Dermis blood vessel endothelial cell (primary cell): ENCODE measurements around the gene ATP8A2. TPM values are rescaled to one million over a fixed set of nuclear protein-coding genes. Genes with fewer than 3 reads are reported as not detected.

Experiments
- DNase-seq: peaks from one replicate; pipeline ENCODE4 v3.0.0; 2010
- total RNA-seq: library from RNA; depleted of rRNA; stranded (reverse); fragments of >200 nt; gene quantifications from 2 replicates; pipeline ENCODE4 v1.2.3, GENCODE V29; 2014

ATP8A2 gene
- total RNA-seq, 1 donor from 2014 or later = 0.17 TPM

DNA sequence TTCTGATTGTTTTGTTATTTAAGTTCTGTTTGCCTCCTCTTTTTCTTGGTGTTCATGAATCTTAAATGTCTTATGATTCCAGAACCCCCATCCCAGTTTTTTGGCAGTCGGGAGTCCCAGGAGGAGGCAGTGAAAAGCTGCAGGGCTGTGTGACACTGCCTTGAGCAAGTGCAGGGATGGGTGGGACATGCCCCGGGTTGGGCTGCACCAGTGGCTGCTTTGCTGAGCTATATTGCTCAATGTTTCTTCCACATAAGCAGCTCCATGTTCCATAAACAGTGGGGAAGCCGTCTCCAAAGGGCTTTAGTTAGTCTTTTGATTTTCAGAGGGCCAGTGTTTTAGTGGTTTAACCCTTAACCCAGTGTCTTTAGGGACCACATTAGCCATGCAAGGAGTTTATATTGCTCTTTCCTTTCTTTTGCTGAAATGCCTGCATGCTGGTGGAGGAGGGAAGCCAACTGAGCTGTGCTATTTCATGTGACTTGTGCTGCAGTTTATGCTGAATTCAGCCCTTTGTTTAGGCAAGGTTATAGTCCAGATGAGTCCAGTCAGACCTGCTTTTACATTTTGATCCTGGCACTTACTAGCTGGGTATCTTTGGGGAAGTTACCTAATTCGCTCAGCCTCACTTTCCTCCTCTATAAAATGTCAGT is 13.1 kb downstream of the ATP8A2 start:
- no peak for DNase-seq

DNA sequence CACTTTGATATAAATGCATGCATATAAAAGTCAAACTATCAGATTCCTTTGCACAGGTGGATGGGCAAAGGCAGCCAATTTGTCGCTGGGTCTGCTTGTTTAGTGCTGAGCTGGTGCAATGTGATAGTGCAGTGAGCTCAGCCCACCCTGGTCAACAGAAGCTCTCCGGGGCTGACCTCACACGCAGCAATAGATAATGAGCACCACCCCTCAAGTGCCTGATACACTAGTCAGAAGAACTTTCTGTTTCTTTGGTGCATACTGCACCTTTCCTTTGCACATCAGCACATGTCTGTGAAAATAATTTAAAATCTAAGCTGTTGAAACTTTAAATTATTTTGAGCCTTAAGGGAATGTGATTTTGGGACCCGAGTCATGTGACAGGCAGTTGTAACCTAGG is 20.2 kb downstream of the ATP8A2 start:
- DNase-seq = no peak

DNA sequence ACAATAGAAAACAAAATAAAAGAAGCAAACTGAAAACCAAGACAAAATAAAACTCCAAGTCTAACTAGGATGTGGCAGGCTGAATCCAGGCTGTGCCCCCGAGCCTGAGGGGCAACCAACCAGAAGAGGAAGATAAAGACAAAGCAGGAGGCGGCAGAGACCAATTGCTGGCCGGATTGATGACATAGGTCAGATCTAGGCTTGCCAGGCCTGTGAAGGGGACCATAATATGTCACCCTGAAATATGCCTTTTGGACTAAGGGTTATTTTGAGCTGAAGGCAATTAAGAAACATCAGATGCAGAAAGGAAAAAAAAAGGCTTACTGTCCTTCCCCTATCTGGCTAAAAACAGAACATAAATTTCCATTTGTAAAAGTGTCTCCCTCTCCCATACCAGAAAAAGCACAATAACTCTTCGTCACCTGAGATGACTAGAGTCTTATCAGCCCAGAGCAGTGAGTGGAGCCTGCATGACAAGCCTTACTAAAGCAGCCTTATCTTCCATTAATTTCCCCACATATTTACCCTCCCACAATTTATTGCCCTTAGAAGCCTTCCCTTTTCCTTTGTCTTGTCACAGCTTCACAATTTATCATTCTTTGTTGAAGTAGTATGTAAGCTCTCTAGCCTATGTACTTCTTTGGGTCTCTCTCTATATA is 22.8 kb downstream of the ATP8A2 start:
- no peak for DNase-seq

DNA sequence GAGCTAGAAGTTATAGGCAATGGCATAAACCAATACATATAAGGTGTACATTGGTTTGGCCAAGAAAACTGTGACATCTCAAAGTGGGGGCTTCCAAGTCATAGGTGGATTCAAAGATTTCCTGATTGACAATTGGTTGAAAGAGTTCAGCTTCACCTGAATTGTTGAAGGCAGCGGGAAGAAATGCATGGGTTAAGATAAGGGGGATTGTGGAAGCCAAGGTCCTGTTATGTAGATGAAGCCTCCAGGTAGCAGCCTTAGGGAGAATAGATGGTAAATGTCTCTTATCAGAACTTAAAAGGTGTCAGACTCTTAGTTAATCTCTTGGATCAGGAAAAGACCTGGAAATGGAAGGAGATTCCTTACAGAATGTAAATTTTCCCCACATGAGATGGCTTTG is 26.0 kb downstream of the ATP8A2 start:
- DNase-seq = no peak

DNA sequence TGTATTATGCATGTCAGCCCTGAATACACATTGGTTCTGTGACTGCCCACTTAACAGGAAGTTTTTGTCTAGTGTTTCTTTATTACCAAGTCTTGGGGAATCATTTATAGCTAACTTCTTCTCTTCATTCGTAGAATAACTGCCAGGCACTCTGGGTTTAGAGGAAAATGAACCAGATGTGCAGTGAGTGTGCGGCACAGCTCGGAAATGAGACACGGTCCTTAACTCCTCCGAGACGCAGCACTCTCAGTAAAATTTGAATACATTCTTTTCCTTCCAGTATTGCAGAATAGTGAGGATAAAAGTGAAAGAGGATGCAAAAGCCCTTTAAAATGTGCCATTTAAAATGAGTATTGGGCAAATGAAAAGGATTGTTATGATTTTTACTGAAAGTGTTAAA is 29.2 kb downstream of the ATP8A2 start:
- no peak for DNase-seq

DNA sequence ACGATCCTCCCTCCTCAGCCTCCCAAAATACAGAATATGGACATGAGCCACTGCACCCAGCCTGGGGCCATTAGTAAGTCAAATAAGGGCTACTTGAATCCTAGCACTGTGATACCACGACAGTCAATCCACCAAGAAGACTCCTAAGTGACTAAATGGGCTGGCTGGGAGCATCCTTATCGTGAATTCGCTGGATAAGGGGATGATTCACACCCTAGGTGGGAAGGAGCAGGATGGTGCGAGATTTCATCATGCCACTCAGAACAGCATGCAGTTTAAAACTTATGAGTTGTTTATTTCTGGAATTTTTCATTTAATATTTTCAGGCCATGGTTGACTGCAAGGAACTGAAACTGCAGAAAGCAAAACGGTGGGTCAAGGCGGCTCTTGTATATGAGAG is 30.2 kb downstream of the ATP8A2 start:
- DNase-seq = no peak

DNA sequence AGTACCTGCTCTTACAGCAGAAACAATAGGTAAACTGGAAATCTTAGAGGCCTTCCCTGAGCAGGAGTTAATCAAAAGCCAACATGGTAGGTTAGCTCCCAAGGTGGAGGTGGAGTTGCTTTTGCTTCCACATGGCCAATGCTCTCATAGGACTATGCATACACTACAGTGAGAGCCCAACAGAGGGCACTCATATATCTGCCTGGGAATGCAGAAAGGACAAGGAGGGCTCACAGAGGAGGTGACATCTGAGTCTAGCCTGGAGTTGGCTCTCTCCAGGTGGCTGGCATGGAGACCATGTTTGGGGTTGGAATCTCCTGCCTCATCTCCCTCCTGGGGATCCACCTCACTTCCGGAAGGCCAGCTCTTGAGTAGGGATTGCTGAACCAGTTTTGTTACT is 34.6 kb downstream of the ATP8A2 start:
- DNase-seq = no peak

DNA sequence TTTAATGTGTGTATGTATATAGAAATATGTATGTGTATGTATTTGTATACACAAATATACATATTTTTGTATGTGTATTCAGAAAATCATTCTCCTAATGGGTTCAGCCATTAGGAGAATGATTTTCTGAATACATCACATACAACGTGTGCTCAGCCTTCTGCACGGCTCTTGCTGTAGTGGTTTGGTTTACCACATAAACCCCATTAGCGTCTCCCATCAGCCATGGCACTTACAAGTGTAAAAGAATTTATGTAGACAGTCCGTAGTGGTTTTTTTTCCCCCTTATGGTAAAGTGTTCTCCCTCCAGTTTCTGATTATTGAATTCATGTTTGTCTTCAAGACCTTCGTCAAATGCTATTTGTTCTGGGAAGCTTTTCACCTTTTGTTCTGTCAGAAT is 38.2 kb downstream of the ATP8A2 start:
- no peak for DNase-seq

DNA sequence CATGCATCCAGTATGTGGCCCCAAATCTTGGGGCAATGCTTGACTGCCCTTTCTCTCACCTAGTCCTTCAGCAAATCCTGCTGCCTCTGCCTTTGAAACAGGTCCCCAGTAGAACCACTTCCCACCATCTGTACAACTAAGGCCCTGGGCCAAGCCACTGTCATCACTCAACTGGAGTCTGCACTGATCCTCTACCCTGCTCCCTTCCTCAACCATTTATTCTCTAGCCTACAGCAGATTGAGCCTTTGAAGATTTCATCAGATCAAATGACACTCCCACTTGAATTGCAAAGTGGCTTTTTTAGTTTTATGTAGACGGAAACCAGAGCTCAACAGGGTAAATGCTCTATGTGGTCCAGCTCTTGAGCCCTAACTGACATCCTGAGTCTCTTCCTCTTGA is 43.5 kb downstream of the ATP8A2 start:
- no peak for DNase-seq

DNA sequence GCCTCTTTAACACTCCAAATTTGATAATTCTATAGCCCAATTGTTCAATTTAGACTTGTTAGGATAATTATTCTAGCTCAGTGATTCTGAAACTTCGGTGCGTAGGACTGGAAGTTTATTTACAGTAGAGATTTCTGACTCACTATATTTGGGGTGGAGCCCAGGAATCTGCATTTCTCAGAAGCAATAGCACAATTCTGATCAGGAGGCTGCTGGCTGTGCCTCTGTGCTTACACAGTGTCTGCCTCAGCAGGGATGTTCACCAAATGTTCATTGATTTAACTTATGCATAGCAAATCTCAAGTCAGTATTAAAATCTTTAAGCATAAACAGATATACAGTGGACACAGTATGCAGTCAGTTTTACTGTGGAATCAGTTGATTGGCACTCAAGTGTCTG is 45.8 kb downstream of the ATP8A2 start:
- no peak for DNase-seq

DNA sequence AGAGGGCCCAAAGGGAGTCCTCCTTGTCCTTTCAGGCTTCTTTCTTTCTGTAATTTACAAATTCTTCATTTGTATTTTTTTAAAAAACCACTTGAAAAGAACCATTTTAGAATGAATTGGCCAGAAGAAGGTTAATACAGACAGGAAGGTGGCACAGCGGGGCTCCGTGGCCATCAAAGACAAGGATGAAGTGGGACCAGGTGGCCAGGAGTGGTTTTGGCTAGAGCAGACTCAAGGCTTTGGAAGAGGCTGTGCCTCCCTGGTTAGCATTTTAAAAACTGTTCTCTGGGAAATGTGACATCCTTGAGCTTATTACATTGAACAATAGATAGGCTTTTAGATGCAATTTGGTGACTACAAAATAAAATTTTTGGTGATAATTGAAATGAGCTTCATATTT is 48.4 kb downstream of the ATP8A2 start:
- no peak for DNase-seq

DNA sequence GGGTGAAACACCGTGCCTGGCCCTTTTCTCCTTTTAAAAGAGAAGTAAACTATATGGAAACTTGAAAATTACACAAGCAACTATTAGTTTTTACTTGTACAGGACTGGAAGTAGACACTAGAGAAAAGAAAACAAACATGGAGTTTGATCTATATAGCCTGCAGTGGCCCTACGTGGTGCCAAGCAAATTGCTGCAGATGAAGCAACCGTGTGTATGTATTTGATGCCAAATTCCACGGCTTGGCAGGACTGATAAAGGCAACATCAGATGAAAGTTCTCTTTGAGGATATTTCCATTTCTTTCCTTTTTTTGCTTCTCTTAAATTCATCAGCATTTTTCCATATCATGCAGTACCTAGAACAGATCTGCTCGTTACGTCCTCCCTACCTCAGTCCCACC is 49.8 kb downstream of the ATP8A2 start:
- DNase-seq = no peak

DNA sequence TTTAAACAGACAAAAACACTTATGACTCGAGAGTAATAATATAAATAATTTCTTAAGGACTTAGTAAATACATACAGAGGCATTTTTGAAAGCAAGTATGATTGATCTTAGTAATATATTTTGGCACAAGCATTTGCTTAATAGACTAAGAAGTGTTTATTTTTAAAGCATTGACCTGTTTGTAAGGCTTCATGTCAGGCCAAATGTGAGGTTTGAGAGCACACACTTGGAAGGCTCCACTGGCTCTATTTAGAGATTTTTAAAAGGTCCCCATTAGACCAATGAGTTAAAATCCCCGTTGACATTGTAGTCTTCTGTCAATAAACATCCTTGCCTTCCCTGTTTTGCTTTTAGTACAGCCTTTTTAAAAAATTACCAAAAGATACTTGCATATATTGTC is 50.4 kb downstream of the ATP8A2 start:
- no peak for DNase-seq

DNA sequence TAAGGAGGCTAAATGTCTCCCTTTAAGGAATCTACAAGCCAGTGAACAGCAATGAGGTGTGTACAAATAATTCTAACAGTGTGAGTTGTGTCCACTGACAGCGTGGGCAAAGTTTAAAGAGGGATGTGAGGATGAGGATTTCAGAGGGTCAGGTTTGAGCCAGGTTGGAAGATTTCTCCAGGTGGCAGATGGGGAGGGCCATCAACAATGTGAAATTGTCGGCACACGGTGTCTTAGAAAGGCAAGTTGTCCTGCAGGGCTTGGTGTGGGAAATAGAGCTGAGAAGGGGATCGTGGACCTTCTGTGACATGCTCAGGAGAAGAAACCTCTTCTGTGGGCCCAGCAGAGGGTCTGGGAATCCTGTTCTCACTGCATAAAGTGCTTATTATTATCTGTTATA is 52.1 kb downstream of the ATP8A2 start:
- no peak for DNase-seq

DNA sequence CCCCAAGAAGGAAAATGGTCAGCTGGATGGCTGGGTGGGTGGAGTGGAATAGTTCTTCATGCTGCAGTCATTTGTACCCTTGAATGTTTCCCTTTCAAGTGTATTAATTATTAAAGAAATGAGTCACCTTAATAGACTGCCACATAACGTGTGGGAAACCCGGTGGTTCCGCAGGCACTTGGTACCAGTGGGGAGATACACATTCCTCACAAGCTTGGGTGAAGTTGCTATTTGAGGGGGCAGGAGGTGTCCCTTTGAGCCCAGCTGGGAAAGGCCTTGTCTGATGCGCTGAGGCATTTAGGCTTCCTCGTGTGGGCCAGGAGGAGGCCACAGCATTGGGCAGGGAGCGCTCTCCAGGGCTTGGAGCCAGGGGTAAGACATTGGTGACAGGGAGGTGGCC is 57.7 kb downstream of the ATP8A2 start:
- DNase-seq = no peak

DNA sequence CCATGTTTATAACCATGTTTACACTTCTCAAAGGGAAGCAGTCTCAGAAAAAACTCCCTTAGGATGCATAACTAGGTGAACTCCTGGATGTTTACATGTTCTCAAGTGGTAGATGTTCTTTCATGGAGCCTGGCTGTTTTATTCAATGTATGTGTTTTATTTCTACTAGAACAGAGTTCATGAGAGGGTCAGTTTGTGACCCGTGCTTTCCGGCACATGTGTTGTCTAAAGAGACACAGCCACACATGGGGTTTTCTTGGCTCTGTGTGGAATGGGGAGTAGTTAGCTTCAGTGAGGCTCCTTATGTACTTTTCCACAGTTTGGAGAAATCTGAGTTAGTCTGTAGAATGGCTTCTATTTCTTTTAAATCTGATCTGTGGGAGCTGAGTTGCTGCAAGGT is 60.9 kb downstream of the ATP8A2 start:
- DNase-seq = no peak

DNA sequence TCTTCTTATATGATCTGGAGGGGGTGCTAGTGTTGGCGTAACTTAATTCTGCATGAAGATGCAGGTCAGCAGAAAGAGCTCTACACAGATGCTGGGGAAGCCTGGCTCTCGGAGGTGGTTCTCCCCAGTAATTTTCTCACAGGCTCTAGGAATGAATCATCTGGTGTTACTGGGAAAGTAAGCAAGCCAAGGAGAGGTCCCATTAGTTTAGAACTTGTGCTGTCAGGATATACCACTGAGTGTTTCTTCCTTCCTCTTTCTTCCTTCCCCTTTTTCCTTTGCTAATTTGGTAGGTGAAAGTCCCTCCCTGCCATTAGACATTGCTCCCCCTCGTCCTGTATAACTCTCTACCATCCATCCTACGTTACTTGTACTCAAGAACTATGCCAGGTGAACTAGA is 68.3 kb downstream of the ATP8A2 start:
- DNase-seq = no peak

DNA sequence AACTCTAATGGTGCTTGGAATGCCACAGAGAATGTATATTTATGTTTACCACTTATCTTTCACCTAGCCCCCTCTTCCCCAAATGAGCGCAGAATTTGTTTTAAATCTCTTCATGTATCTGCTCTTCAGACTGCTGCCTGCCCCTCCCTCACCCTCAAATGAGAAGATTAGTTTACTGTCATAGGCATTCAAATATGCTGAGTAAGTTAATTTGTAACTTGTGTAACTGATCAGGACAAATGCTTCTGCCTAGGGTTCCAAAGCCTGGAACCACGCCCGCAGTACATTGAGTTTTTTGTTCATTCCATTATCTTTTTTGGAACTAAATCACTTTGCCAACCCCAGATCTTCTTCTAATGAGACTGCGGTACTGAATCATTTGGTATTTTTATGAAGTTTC is 74.5 kb downstream of the ATP8A2 start:
- no peak for DNase-seq

DNA sequence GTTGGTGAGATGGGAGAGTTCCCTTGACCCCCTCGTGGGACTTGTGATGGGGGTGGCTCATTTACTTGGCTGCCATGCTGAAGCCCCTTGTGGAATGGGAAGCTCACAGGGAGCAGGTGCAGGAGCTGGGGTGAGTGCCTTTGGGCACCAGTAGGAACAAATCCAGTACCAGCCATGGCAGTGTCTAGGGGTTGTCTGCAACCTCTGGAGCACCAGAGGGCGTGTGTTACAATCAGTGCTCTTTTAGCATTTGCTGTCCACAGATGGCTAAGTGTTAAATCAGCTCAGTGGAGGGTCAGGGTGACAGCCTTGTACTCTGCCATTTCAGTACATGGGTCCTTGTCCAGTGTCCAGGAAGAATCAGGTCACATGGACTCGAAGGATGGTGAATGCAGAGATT is 75.6 kb downstream of the ATP8A2 start:
- DNase-seq = no peak

DNA sequence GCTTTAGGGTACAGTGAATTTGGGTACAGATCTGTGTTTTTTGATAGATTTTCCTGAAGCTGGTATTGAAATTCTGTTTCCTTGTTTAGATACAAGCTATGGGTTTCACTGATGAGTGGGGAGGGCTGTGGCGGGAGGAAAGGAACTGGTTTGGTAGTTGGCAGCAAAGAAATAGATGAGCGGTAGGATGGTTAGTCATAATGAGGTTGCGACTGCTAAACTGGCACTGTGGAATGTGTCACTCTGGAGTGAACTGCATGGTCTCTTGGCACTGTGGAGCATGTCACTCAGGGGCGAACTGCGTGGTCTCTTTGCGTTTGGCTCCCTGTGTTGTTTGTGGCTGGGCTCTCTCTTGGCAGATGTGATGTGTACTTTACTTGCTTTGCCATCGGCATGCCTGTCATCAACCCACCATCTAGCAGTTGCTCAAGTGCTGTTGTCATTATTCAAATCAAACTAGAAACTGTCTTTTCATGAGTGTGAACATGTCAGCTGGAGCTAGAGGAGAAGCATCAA is 82.1 kb downstream of the ATP8A2 start:
- no peak for DNase-seq

DNA sequence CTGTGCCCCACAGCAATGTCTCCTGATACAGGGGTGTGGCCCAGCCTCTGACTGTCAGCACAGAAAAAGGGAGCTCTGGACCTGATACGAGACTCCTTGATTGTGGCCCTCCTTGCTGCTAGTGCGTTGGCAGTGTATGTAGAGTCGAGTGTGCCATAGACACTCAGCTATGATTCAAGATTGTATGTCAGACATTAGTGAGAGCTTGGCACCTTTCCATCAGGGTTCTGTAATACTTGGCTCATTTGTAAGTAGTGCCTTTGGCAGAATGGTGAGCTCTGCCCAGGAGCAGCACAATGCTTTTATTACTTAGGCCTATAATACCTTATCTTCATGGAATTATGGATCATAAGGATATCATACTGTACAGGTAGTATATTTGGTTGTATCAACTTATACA is 83.4 kb downstream of the ATP8A2 start:
- no peak for DNase-seq

DNA sequence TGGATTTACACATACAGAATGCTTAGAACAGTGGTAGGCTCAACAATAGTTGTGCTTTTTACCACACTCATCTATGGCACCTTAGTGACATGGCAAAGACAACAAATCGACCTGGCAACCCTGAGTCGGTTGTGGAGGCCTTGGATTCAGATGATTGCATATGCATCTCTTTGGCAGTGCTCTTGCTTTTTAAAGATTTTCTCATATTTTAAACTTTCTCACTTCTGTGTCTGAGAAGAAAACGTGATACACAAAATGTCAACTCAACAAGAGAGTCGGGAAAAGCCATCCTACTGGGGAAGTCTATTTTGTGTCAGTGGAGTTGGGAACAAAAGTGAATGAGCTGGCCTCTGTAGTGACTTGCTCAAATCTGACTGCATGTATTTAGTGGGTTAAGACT is 85.8 kb downstream of the ATP8A2 start:
- no peak for DNase-seq

DNA sequence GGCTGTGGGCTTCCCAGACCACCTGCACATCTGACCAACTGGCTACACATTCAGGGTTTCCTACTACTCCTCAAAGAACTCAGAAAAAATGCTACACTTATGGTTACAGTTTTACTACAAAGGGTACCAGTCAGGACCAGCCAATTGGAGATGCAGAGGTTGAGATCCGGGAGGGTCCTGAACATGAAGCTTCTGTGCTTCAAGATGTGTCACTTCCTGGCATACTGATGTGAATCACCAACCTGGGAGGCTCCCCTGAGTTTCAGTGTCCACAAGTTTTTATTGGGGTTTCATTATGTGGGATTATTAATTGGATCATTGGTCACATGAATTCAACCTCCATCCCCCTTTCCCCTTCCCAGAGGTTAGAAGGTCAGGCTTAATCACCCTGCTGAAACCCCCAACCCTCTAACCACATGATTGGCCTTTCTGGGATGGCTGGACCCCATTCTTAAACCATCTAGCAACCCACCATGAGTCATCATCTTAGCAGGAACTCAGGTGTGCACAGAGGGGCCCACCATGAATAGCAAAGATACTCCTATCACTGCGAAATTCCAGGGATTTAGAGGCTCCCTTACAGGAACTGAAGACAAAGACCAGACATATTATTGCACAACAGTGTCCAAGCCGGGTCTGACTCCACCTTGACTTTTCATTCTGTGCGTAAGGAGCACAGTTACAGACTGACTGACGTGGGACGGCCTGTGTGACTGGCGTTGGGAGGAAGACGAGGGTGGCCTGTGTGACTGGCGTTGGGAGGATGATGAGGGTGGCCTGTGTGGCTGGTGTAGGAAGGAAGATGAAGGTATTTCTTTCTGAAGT is 90.7 kb downstream of the ATP8A2 start:
- DNase-seq = no peak

DNA sequence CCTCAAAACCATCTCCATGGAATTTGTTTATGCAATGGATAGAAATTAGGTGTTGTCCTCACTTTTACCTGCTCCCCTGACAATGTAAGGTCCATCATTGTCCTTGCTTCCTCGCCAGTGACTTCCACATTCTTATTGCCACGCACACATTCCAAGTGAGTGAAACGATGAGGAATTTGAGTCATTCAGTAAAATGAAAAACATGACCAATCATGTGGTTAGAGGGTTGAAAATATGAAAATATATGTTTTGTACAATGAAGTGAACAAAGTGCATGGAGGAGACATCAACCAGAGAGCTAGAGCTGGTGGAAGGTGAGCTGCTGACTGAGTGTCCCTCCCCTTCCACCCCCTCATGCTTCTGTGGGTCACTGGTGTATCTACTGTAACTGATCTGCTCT is 91.7 kb downstream of the ATP8A2 start:
- DNase-seq = no peak
